Endothelial cell of umbilical vein (primary cell): ENCODE data around the gene OR10H5. TPM values are rescaled to one million over a fixed set of nuclear protein-coding genes. Genes with fewer than 3 reads are reported as not detected.

ENCODE experiments used
- BruUV-seq: library from RNA; stranded (reverse); fragments of 400-500 nt; replicated peaks from 2 replicates; lab custom pipeline; 2021; lab: Mats Ljungman, UMichigan
- CTCF ChIA-PET: fragments of 300-600, 350-600 bp; sonication (Branson Sonifier 250); formaldehyde crosslinking; loops from one replicate; lab custom pipeline; 2021; ENCODE audit warnings: antibody characterized with exemption, inconsistent platforms; lab: Charles Lee
- POLR2A ChIA-PET: fragments of 300-600, 350-600 bp; sonication (Branson Sonifier 250); formaldehyde crosslinking; loops from one replicate; lab custom pipeline; 2021; ENCODE audit warnings: antibody characterized with exemption, inconsistent platforms; lab: Charles Lee
- DNase-seq: peaks from one replicate; pipeline ENCODE4 v3.0.0-alpha.2; 2011; ENCODE audit warnings: low read depth, low spot score
- FAIRE-seq: peaks from 2 replicates; lab custom pipeline; 2011; peaks lifted over from hg19 to GRCh38; lab: Jason Lieb, UNC
- H2AFZ ChIP-seq: 2 replicates; pipeline ENCODE4 v1.6.0; 2012; ENCODE audit warnings: low read depth, low read length, control low read depth, inconsistent platforms
- H3K27ac ChIP-seq: 2 replicates; pipeline ENCODE4 v1.5.1; 2011; ENCODE audit warnings: low read depth, mild to moderate bottlenecking, control low read depth, low read length, moderate library complexity; ENCODE audit not compliant: insufficient read depth
- H3K27me3 ChIP-seq, 2 experiments: 2 replicates each; pipeline versions ENCODE4 v1.6.0 to v1.6.1; 2011; ENCODE audit warnings: low read length in 2 of 2, mixed read lengths in 1 of 2; ENCODE audit not compliant: control insufficient read depth in 2 of 2, insufficient read depth in 2 of 2
- H3K36me3 ChIP-seq, 2 experiments: 2 replicates in 1 of 2; 3 replicates in 1 of 2; pipeline ENCODE4 v1.5.1; 2011; ENCODE audit warnings: low read length in 2 of 2, mild to moderate bottlenecking in 1 of 2, moderate library complexity in 1 of 2; ENCODE audit not compliant: control insufficient read depth in 2 of 2, insufficient read depth in 2 of 2; ENCODE audit errors: extremely low read depth in 1 of 2
- H3K4me1 ChIP-seq: 3 replicates; pipeline ENCODE4 v1.5.1; 2011; ENCODE audit warnings: mild to moderate bottlenecking, low read length; ENCODE audit not compliant: control insufficient read depth, insufficient read depth; ENCODE audit errors: extremely low read depth
- H3K4me2 ChIP-seq: 2 replicates; pipeline ENCODE4 v1.6.1; 2011; ENCODE audit warnings: low read length, control low read depth, mixed read lengths; ENCODE audit not compliant: insufficient read depth
- H3K4me3 ChIP-seq, 3 experiments: fragments of 200-600 bp in 1 of 3; sonication (generic), shearing (Covaris generic) in 1 of 3; replicated peaks in 1 of 3; 2 replicates each; pipeline ENCODE4 v1.5.1; 2011 to 2016; ENCODE audit warnings: control low read depth in 3 of 3, low read length in 3 of 3, mild to moderate bottlenecking in 2 of 3, inconsistent platforms in 1 of 3, low read depth in 1 of 3, moderate library complexity in 1 of 3; ENCODE audit not compliant: insufficient read depth in 1 of 3
- H3K79me2 ChIP-seq: 2 replicates; pipeline ENCODE4 v1.6.0; 2012; ENCODE audit warnings: low read length, inconsistent platforms; ENCODE audit not compliant: control insufficient read depth, insufficient read depth
- H3K9ac ChIP-seq: replicated peaks from 2 replicates; pipeline ENCODE3; 2011; ENCODE audit warnings: low read length, control low read depth; ENCODE audit not compliant: insufficient read depth; ENCODE audit errors: extremely low read depth
- H3K9me1 ChIP-seq: replicated peaks from 3 replicates; pipeline ENCODE4 v1.6.0; 2011; ENCODE audit warnings: mild to moderate bottlenecking, low read length; ENCODE audit not compliant: control insufficient read depth, insufficient read depth; ENCODE audit errors: extremely low read depth
- H3K9me3 ChIP-seq: replicated peaks from 2 replicates; pipeline ENCODE4 v1.5.1; 2012; ENCODE audit warnings: low read length, inconsistent platforms; ENCODE audit not compliant: control insufficient read depth, insufficient read depth
- H4K20me1 ChIP-seq: replicated peaks from 2 replicates; pipeline ENCODE3; 2011; ENCODE audit warnings: mild to moderate bottlenecking, low read length; ENCODE audit not compliant: control insufficient read depth, insufficient read depth; ENCODE audit errors: extremely low read depth
- EZH2 ChIP-seq: IDR thresholded peaks from 2 replicates; pipeline ENCODE4 v1.6.1; 2012; ENCODE audit warnings: borderline replicate concordance, low read depth, mild to moderate bottlenecking, moderate library complexity, low read length, inconsistent platforms; ENCODE audit not compliant: severe bottlenecking
- FOS ChIP-seq: IDR thresholded peaks from 2 replicates; pipeline ENCODE4 v1.6.1; 2011; ENCODE audit warnings: mild to moderate bottlenecking, low read length, moderate library complexity, borderline replicate concordance; ENCODE audit not compliant: insufficient read depth
- GATA2 ChIP-seq: IDR thresholded peaks from 2 replicates; pipeline ENCODE4 v1.7.0; 2011; ENCODE audit warnings: low read depth, mild to moderate bottlenecking, moderate library complexity, mixed read lengths, low read length; ENCODE audit not compliant: insufficient read length, insufficient read depth
- JUN ChIP-seq: IDR thresholded peaks from 2 replicates; pipeline ENCODE4 v1.6.1; 2011; ENCODE audit warnings: borderline replicate concordance, low read depth; ENCODE audit not compliant: insufficient read length, insufficient read depth
- POLR2A ChIP-seq: IDR thresholded peaks from 2 replicates; pipeline ENCODE4 v1.6.1; 2012; ENCODE audit warnings: low read depth, mild to moderate bottlenecking, control low read depth, low read length
- POLR2AphosphoS5 ChIP-seq: IDR thresholded peaks from 2 replicates; pipeline ENCODE4 v1.6.1; 2012; ENCODE audit warnings: low read depth, mild to moderate bottlenecking, control low read depth, low read length, moderate library complexity; ENCODE audit not compliant: insufficient read depth
- dilution Hi-C: fragments of 300-500 bp; cut with MboI; formaldehyde crosslinking; loops from one replicate; pipeline ENCODE4 v1.15.0; 2019; ENCODE audit warnings: low sequenced_read_pairs; ENCODE audit not compliant: extremely low pct_ligation_motif_present
- intact Hi-C: fragments of 100-400 bp; cut with micrococcal nuclease; formaldehyde crosslinking; loops from one replicate; pipeline ENCODE4 v1.10.0; 2022
- polyA plus RNA-seq, 4 experiments: library from polyadenylated mRNA; depleted of rRNA in 3 of 4; stranded (reverse) in 3 of 4; unstranded in 1 of 4; fragments of >200 nt; gene quantifications; 2 replicates each; pipeline versions ENCODE4 v1.2.1 to v1.2.3, GENCODE V29; 2011 to 2012; ENCODE audit warnings: missing spikeins in 1 of 4
- total RNA-seq: library from RNA; stranded (reverse); gene quantifications from 2 replicates; pipeline ENCODE4 v1.2.3, GENCODE V29; 2021
- TF ChIP-seq, protein P1 (sequence below): IDR thresholded peaks from 2 replicates; pipeline ENCODE4 v1.6.1; 2011; ENCODE audit not compliant: insufficient read depth, insufficient read length
- TF ChIP-seq, protein P2 (sequence below), 2 donors: IDR thresholded peaks; 1 replicate in 1 of 2; 2 replicates in 1 of 2; pipeline ENCODE4 v1.5.1; 2011; ENCODE audit warnings: low read length in 2 of 2, mild to moderate bottlenecking in 2 of 2, moderate library complexity in 2 of 2, control low read depth in 1 of 2, inconsistent platforms in 1 of 2, low read depth in 1 of 2; ENCODE audit not compliant: insufficient read depth in 1 of 2; ENCODE audit errors: extremely low read depth in 1 of 2

Gene OR10H5
- total and polyA plus RNA-seq, 2 donors (not counting 3 experiments of a cell fraction or from before 2014, with no cell fraction given), result not detected

GRCh38 chr19:15850385-15850784, 62.9 kb downstream of the OR10H5 start:
- Histone ChIP-seq H3K4me2 (no peak overlapping the region), H3K27me3 (no peaks in the 10 kb centered on the region), H4K20me1 (no peaks in the 10 kb centered on the region), H3K9me3 (no peaks in the 10 kb centered on the region), H3K79me2 (no peaks in the 10 kb centered on the region), H3K9me1 (no peaks in the 10 kb centered on the region), H2AFZ (no peak overlapping the region), H3K9ac (no peak overlapping the region), H3K27ac (no peak overlapping the region), H3K4me3 (no peak overlapping the region), H3K36me3 (no peaks in the 10 kb centered on the region), H3K4me1 (no peaks in the 10 kb centered on the region)
- dilution Hi-C loops (no loop called here), intact Hi-C loops (no loop called here)
- TF ChIP-seq, protein P1, sequence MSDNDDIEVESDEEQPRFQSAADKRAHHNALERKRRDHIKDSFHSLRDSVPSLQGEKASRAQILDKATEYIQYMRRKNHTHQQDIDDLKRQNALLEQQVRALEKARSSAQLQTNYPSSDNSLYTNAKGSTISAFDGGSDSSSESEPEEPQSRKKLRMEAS, result no peak
- no peak for TF ChIP-seq POLR2A
- no peak for TF ChIP-seq EZH2
- no peak for TF ChIP-seq JUN
- no peak for TF ChIP-seq GATA2
- no peak for TF ChIP-seq POLR2AphosphoS5
- TF ChIP-seq, protein P2, sequence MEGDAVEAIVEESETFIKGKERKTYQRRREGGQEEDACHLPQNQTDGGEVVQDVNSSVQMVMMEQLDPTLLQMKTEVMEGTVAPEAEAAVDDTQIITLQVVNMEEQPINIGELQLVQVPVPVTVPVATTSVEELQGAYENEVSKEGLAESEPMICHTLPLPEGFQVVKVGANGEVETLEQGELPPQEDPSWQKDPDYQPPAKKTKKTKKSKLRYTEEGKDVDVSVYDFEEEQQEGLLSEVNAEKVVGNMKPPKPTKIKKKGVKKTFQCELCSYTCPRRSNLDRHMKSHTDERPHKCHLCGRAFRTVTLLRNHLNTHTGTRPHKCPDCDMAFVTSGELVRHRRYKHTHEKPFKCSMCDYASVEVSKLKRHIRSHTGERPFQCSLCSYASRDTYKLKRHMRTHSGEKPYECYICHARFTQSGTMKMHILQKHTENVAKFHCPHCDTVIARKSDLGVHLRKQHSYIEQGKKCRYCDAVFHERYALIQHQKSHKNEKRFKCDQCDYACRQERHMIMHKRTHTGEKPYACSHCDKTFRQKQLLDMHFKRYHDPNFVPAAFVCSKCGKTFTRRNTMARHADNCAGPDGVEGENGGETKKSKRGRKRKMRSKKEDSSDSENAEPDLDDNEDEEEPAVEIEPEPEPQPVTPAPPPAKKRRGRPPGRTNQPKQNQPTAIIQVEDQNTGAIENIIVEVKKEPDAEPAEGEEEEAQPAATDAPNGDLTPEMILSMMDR (IDR thresholded peaks at IDR 0.05; ENCODE audit: extremely low read depth in 1 of 2, insufficient read depth in 1 of 2, low read depth in 1 of 2, low read length in 2 of 2), result no peak
- no peak for TF ChIP-seq FOS
- DNase-seq, result no peak
- POLR2A ChIA-PET, result no interaction called here
- BruUV-seq, result no TSS peak
- CTCF ChIA-PET, result no interaction called here
- FAIRE-seq, result no peak

Other genes with a start within 250 kb of the OR10H5 start
- not detected in 2 replicates for gene CYP4F8, start 172.4 kb upstream of the OR10H5 start, total RNA-seq
- not detected in 2 replicates for gene CYP4F8, start 172.4 kb upstream of the OR10H5 start, polyA plus RNA-seq
- not detected in 2 replicates for gene CYP4F3, start 146.8 kb upstream of the OR10H5 start, total RNA-seq
- gene CYP4F3, start 146.8 kb upstream of the OR10H5 start, polyA plus RNA-seq, result not detected in 2 replicates
- gene CYP4F12, start 114.6 kb upstream of the OR10H5 start, total RNA-seq, result not detected in 2 replicates
- not detected in 2 replicates for gene CYP4F12, start 114.6 kb upstream of the OR10H5 start, polyA plus RNA-seq
- not detected in 2 replicates for gene OR10H2, start 59.6 kb upstream of the OR10H5 start, total RNA-seq
- not detected in 2 replicates for gene OR10H2, start 59.6 kb upstream of the OR10H5 start, polyA plus RNA-seq
- gene OR10H3, start 49.7 kb upstream of the OR10H5 start, total RNA-seq, result not detected in 2 replicates
- not detected in 2 replicates for gene OR10H3, start 49.7 kb upstream of the OR10H5 start, polyA plus RNA-seq
- not detected in 2 replicates for gene OR10H1, start 28.0 kb downstream of the OR10H5 start, total RNA-seq
- gene OR10H1, start 28.0 kb downstream of the OR10H5 start, polyA plus RNA-seq, result not detected in 2 replicates
- not detected in 2 replicates for gene CYP4F2, start 110.4 kb downstream of the OR10H5 start, total RNA-seq
- not detected in 2 replicates for gene CYP4F2, start 110.4 kb downstream of the OR10H5 start, polyA plus RNA-seq
- gene CYP4F11, start 146.9 kb downstream of the OR10H5 start, total RNA-seq, result not detected in 2 replicates
- gene CYP4F11, start 146.9 kb downstream of the OR10H5 start, polyA plus RNA-seq, result not detected in 2 replicates
- not detected in 2 replicates for gene OR10H4, start 161.3 kb downstream of the OR10H5 start, total RNA-seq
- gene OR10H4, start 161.3 kb downstream of the OR10H5 start, polyA plus RNA-seq, result not detected in 2 replicates